GM18951 (cell line): ENCODE data around the gene EMC10.

Experiments
- POLR2A ChIP-seq: IDR thresholded peaks from 4 replicates; pipeline ENCODE4 v1.6.1; 2011; ENCODE audit warnings: mild to moderate bottlenecking; ENCODE audit not compliant: insufficient read length, insufficient read depth; ENCODE audit errors: extremely low read depth
- in situ Hi-C: fragments of 300-500 bp; cut with MboI; formaldehyde crosslinking; loops from one replicate; pipeline ENCODE4 v1.12.0; 2022; ENCODE audit warnings: low sequenced_read_pairs, mixed read lengths, inconsistent platforms; ENCODE audit not compliant: unreplicated experiment

The EMC10 gene

GRCh38 chr19:50488389-50489194 is 12.3 kb downstream of the EMC10 start:
- in situ Hi-C loops, result no loop called here
- TF ChIP-seq POLR2A, result no peak

- in situ Hi-C loops, result no loop called here
- no peak for TF ChIP-seq POLR2A
Measured at GRCh38 chr19:50489461-50490011, 13.2 kb downstream of the EMC10 start.

DNA sequence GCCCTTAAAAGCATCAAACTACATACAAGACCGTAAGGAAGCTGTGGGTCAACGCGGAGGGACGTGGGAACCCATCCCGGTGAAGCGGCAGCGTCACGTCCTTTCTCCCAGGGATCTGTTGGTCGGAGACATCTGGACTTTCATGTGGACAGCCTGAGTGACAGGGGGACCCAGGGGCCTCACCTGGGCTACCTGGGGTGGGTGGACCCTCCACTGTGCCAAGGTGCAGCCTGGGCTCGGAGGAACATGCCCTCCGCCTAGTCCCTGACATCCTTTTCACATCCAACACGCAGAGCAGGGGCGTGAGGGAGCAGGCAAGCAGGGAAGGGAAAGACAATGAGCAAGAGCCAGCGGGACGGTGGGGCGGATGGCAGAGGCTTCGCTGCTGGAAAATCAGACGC is 14.1 kb downstream of the EMC10 start:
- no peak for TF ChIP-seq POLR2A
- in situ Hi-C loops, result no loop called here

DNA sequence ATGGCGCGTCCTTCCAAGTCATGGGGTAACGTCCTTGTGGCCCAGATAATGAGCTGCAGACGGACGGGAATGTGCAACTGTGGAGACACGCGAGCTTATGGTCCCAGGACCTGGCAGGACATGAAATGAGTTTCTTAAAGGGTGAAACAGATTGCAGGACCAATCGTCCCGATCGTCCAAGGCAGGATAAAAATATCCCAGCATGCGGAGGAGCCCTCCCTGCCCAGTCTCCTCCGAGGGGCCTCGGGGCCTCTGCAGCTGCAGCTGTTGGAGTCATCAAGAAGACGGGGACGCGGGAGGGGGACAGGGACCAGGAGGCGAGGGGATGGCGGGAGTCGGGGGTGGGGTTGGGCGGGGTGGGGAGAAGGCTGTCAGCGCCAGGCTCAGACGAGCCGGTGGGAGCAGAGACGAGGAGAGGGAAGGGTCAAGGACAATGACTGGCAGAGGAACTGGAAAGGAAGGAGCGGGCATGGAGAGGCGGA is 14.7 kb downstream of the EMC10 start:
- in situ Hi-C loops, result no loop called here

DNA sequence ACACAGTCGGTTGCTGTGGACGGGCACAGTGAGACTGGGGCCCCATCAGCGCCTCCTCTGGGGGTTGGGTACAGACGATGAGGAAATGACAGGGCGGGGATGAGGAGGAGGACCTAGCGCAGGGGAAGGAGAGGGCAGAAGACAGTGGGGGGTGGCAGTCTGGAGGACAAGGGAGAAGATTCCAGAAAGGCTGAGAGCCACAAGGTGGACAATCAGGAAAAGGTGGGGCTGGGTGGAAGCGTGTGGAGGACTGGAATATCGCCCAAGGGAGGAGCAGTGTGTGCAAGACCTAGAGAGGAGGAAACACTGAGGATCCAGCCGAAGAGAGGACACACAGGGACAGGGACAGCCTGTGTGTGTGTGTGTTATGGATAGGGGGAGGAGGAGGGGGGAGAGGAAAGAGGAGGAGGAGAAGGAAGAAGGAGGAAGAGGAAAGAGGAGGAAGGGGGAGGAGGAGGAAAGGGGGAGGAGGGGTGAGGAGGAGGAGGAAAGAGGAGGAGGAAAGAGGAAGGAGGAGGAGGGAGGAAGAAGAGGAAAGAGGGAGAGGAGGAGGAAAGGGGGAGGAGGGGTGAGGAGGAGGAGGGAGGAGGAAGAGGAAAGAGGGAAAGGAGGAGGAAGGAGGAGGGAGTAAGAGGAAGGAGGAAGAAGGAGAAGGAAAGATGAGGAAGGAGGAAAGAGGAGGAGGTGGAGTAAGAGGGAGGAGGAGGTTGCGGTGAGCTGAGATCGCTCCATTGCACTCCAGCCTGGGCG is 16.2 kb downstream of the EMC10 start:
- in situ Hi-C loops, result no loop called here
- no peak for TF ChIP-seq POLR2A

More for the DNA sequence above, 14.7 kb downstream of the EMC10 start:
- TF ChIP-seq POLR2A, result no peak

DNA sequence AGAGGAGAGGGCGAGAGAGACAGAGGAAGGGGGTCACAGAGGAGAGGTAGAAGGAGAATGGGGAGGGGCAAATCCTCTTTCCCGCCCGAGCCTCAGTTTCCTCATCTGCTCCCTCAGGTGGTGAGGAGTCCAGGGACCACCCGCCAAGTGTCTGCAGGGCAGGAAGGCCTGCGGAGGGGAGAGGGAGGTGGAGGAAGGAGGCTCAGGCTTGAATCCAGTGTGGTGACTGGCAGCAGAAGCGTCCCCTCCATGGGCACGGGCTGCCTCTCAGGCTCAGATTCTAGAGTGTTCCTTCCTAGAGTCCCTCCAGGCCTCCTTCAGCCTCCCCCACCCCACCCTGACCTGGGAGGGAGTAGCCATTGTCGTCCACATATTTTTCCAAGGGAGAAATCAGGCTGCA is 16.9 kb downstream of the EMC10 start:
- in situ Hi-C loops, result no loop called here
- TF ChIP-seq POLR2A, result no peak

DNA sequence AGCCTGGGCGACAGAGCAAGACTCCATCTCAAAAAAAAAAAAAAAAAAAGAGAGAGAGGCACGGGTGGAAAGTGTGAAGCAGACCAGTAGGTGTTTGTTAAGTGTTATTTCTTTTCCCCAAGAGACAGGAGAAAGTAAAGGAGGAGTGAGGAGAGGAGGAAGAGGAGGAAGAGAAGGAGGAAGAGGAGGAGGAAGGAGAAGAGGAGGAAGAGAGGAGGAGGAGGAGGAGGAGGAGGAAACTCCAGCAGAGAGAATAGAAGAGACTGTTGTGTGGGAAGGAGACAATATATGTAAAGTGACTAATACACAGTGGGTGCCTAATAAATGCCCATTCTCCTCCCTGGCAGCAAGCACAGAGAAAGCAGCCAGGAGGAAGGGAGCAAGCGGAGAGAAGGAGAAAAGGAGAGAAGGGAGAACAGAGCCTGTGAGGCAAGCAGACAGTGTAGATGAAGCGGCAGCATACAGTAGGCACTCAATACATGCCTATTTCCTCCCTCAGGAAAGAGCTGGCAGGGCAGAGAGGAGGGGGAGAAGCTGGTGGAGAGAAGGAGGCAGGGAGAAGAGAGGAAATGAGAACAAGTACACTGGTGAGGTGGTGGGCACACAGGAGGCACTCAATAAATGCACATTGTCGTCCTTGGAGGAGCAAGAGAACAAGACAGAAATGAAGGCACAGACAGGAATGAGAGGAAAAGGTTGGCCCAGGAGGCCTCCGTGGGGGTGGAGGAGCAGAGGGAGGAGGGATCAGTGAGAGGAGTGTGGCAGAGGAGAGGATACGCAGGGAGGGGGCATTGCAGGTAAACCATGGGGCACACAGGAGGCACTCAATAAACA is 18.1 kb downstream of the EMC10 start:
- TF ChIP-seq POLR2A, result no peak
- in situ Hi-C loops, result no loop called here

- TF ChIP-seq POLR2A, result no peak
- in situ Hi-C loops, result no loop called here
Measured at GRCh38 chr19:50495020-50495531, 18.8 kb downstream of the EMC10 start.

DNA sequence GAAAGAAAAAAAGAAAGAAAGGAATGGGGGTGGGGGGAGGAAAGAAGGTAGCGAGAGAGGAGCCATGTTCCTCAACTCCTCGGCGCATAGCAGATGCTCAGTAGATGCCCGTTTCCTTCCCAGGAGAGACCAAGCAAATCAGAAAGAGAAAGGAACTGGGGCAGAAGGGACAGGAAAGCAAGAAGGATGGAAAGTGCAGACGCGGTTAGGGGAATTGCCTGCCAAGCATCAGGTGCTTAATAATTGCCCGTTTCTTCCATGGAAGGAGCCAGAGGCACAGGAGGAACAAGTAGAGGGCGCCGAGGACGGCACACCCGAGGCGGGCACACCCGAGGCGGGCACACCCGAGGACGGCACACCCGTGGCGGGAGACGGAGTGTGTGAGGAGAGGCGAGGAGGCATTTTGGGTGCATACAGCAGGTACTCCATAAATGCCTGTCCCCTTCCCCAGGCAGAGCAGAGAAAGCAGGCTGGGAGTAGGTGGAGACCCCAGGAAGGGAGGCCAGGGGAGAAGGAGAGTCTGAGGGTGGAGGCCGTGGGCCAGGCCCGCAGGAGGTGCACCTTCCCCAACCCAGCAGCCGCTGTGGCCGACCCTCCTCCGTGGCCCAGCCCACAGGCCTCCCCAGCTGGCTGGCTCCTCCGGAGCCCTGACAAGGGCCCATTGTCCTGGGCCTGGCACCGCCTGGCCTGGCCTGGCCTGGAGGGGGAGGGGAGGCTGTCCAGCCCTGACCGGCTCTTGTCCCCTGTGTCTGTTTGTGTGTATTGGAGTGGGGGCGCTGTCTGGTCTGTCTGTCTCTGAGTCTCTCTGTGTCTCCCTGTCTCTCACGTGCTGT is 20.1 kb downstream of the EMC10 start:
- in situ Hi-C loops, result no loop called here
- TF ChIP-seq POLR2A, result no peak

DNA sequence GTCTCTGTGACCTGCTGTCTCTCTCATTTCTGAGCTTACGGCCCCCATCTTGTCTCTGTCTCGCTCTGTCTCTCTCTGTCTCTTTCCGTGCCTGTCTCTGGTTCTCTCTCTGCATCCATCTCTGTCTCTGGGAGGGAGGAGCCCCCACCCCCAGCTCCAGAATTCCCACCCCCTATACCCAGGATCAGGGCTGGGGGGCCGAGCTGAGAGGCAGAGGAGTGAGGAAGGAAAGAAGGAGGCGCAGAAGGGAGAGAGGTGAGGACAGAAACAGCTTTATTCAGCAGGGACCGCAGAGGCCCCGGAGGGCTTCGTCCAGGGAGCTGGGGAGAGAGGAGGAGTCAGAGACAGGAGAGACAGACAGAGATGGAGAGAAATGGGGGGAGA is 20.7 kb downstream of the EMC10 start:
- no peak for TF ChIP-seq POLR2A
- in situ Hi-C loops, result no loop called here

GRCh38 chr19:50498219-50499056 is 22.1 kb downstream of the EMC10 start:
- in situ Hi-C loops, result no loop called here
- TF ChIP-seq POLR2A, result no peak
